ENCODE data around the gene IRAK2.

Gene IRAK2

GRCh38 chr3:10284496-10284895 lies 119.8 kb downstream of the IRAK2 start:
- no peak for DNase-seq (ENCODE audit: low read depth in 2 of 2)

GRCh38 chr3:10285272-10286132 lies 120.8 kb downstream of the IRAK2 start:
- no peak for DNase-seq (ENCODE audit: low read depth in 2 of 2)

DNA sequence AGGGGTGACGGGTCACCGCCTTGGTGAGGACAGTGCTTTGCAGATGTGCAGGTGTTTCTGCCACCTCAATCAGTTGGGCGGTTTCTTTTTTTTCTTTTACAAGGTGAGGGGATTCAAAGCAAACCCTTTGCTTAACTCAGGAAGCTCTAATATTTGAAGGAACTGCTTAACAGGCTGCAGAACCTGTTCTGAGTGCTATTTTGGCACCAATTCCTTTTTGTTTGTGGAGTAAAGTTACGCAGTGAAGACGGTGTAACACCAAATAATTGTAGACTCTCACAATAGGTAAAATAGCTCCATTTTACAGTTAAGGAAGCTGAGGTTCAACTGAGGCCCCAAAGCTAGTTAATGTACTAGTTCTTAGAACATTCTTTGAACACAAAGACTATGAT lies 121.4 kb downstream of the IRAK2 start:
- DNase-seq (ENCODE audit: low read depth in 2 of 2) = no peak

GRCh38 chr3:10286596-10287295 lies 122.0 kb downstream of the IRAK2 start:
- no peak for DNase-seq (ENCODE audit: low read depth in 2 of 2)

GRCh38 chr3:10287936-10288574 lies 123.3 kb downstream of the IRAK2 start:
- no peak for DNase-seq (ENCODE audit: low read depth in 2 of 2)

- DNase-seq (ENCODE audit: low read depth in 2 of 2) = no peak
These were observed 123.8 kb downstream of the IRAK2 start for GRCh38 chr3:10288575-10288960.

- DNase-seq (ENCODE audit: low read depth in 2 of 2) = no peak
These were observed 124.4 kb downstream of the IRAK2 start for GRCh38 chr3:10289077-10289476.

DNA sequence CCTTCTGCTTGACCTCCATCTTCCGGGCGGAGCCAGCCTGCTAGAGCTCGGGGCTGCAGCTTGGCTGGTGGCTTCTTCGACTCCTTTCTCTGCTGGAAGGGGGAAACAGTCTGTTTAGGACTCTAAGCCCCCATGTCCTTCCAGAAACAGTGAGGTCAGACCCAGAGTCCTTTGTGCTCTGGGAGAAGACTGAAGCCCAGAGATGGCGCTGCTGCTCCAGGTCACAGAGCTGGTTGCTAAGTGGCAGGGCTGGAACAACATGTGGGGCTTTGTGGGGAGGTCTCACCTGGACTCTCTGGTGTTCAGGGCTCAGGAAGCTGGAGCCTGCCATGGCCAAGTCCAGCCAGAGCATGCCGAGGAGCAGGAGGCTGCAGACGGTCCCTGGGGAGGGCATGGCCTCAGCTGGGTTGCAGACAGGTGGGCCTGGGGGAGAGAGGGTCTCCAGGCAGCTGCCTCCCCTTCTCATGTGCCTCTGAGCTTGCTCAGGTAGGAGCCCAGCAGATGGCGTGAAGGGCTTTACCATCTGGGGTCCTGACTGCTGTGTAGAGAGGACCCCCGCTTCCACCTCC lies 125.2 kb downstream of the IRAK2 start:
- DNase-seq (ENCODE audit: low read depth in 2 of 2) = no peak

GRCh38 chr3:10290481-10291176 lies 125.9 kb downstream of the IRAK2 start:
- no peak for DNase-seq (ENCODE audit: low read depth in 2 of 2)

- no peak for DNase-seq (ENCODE audit: low read depth in 2 of 2)
These were observed 126.9 kb downstream of the IRAK2 start for GRCh38 chr3:10291641-10292040.

DNA sequence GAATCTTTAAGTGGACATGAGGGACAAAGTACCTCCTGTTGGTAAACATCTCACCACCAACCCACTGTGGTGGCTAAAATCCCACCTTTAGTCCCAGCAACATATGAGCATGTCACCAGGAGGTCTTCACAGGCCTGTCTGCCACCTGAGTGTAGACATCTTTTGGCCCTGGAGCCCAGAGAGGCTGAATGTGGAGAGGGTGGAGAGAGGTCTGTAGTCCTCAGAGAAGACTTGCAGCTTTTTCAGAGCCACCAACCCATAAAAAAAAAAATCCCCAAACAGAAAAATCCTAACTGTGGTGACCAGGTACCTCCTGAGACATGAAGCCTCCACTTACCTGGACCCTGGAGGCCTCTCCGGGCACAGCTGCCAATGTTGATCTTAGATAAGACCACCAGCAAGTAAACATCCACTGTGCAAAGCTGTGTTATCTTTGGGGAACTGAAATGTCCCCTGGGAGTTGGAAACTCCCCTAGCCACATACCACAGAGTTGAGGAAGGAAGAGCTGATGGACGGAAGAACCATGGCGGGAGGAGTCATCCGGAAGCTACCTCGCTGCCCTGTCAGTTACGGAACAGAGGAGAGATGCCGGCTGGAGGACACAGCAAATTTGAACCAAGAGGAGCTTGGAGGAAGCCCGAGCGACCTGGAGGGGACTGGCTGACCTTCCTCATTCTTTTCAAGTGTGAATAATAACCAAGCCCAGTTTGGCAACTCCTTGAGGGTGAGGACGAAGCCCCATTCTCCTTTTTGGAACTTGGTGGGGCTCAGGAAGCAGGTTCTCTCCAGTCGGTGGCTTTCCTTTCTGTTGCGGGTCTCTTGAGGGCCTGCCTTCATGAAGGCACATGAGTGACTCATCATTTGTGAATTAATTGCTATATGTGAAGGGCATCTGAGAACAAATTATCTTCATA lies 128.0 kb downstream of the IRAK2 start, which contains the start of gene GHRL:
Gene GHRL, minus strand, starts transcription at position 443 of the 915 bp plus-strand sequence. CDS start 2,767 bp downstream, outside the sequence.
- DNase-seq (ENCODE audit: low read depth in 2 of 2) = no peak

Measured in stimulated activated CD8-positive, alpha-beta memory T cell treated with anti-CD3 and anti-CD28 coated beads, Interleukin-15, amount 100 ng/mL, for 48 hours (primary cell).